NCI-H1105 (cell line): ENCODE results near the gene MVP.
"Not testable (repeated sequence)": the region's sequence is repeated elsewhere in the genome, so short reads cannot be mapped to it uniquely, and the experiment has no call there.

Source experiments
- DNase-seq: peaks from one replicate; lab custom pipeline; 2025; lab: John Stamatoyannopoulos, UW

Gene MVP

DNA sequence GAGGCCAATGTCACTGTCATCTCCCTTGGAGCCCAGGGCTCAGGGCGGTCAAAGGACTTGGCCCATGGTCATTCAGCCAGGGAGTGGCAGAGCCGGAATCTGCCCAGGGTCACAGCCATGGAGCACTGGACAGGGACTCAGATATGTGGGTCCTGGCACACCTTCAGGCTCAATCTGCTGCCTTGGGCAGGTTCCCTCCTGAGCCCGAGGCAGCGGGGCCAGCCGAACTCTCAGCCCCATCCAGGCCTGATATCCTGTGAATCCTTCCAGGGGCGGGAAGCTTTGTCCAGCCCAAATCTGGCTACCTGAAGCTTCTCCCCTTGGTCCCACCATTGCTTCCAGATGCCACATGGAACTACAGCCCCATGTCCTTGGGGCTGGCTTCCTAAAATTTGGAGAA is 54.9 kb downstream of the MVP start:
- DNase-seq, result no peak

DNA sequence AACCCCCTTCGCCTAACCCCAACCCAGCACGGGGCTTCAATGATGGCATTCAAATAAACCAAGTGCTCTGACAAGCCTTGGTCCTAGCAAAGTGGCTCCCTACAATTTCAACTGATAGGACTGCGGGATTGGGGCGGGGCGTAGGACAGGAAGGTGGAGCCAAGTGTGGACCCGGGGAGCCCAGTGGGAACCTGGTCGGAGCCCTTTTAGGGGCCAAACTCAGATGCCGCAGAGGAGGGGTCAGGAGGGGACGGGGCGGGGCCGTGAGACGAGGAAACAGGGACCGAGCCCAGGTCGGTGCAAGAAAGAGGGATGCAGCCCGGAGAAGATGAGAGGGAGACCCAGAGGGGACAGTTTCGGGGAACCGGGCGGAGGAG is 55.9 kb downstream of the MVP start:
- no peak for DNase-seq

DNA sequence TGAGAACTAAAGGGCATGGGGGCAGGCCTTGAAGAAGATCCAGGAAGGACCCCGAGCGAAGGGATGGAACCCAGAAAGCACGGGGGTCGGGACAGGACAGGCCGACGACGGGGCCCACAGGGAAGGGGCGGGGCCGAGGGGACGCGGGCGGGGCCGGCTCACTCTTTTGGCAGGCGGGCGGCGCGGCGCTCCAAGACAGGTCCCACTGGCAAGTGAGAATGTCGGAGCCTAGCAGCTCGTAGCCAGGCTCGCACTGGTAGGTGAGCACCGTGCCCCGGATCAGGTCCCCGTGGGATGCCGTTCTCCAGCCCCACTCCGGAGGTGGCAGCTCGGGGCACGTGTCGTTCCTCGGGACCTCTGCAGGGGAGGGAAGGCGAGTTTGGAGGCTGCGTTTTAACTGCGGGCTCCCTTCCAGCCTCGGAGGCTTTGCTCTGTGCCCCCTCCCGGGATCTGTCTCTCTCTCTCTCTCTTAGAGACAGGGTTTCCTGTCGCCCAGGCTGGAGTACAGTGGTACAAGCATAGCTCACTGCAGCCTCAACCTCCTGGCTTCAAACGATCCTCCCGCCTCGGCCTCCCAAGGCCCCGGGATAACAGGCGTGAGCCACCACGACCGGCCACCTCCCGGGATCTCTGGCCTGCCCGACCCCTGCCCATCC is 56.5 kb downstream of the MVP start:
- no peak for DNase-seq

DNA sequence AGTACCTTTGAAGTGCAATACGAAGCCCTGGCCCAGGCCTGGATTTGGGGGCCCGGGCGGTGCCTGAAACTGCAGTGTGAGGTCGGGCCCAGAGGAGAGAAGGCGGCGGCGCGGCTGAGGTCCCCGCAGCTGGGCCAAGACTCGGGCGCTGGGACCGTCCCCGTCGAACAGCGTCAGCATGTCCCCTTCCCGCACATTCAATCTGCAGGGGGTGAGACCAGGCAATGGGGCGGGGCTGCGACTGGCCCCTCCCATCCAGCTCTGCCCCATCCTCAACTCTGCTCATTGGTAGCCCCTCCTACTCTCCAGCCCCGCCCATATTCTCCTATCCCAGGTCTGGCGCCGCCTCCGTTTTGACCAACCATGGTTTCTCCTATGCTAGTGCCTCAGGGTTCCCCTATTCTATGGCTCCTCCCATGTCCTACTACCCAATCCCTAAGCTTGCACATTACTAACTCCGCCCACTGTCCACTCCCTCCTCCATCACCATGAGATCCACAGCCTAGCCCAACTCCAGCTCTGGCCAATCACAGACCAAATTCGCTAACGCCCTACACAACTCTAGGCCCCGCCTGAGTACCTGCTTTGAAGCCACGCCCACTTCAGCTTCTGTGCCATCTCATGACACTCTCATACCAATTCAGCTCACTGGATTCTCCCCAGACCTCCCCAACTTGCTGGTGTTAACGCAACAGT is 57.2 kb downstream of the MVP start:
- no peak for DNase-seq

DNA sequence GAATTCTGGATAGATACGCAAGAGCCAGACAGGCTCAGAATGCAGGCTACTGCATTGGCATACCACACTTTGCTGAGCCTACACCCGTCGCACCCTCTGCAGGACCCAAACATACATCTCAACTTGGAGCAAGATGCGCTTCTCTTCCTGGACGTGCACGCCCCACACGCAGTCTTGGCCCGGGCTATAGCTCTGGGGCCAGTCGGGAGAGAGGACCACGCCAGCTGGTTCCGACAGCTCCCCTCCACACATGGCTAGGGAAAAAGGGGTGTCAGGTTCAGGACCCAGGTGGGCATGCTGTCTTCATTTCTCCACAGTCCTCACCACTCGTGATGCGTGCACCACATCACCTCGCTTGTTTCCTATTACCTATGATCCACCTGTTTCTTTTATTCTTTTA is 57.9 kb downstream of the MVP start:
- no peak for DNase-seq

GRCh38 chr16:29881050-29881449 is 60.8 kb downstream of the MVP start:
- no peak for DNase-seq

DNA sequence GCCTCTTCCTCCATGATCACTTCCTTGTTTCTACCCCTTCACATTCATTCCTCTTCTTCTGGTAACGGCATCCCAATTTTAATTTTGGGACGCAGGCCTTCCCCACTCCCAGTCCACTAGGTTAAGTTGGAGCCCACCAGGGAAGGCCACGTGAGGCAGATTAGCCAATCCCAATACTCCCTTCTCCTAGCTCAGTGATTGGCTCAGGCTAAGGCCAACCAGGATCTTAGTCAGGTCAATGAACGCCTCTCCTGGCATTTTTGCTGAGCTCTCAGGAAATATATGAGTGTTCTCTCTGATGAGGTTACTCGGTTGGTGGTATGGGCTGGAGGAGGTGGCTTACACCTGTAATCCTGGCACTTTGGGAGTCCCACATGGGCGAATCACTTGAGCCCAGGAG is 63.7 kb downstream of the MVP start:
- DNase-seq, result no peak

- DNase-seq, result not testable (repeated sequence)
These were observed 69.1 kb downstream of the MVP start for GRCh38 chr16:29889372-29889771.

- DNase-seq, result no peak
These were observed 71.5 kb downstream of the MVP start for GRCh38 chr16:29891525-29892457.

DNA sequence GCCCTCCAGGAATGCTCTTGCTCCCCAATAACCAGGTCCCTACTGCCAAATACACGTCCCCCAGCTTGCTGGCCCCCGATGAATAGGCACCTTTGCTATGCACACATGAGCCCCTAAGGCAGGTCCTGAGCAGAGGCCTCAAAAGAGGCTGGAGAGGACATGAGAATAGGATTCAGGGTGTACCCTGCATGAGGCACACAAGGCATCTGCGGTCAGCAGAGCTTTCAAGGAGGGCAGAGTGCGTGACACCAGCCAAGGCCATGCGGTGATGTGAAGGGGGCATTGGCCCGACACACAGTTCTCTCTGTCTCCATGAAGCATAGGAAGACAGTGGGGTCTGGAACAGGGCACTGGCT is 72.2 kb downstream of the MVP start:
- no peak for DNase-seq

DNA sequence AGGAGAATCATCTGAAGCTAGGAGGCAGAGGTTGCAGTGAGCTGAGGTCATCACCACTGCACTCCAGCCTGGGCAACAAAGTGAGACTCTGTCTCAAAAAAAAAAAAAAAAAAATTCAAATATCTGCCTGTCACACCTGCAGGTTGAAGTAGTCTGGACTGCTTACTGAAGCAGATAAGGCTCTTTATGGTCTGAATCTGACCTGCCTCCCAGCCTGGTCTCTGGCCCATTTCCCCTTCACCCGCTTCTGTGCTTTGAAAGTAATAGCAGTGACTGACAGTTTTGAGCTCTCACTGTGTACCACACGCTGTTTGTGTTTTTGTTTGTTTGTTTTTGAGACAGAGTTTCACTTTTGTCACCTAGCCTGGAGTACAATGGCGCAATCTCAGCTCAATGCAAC is 73.3 kb downstream of the MVP start:
- no peak for DNase-seq

- DNase-seq, result no peak
These were observed 74.1 kb downstream of the MVP start for GRCh38 chr16:29894352-29894751.

- DNase-seq, result no peak
These were observed 76.6 kb downstream of the MVP start for GRCh38 chr16:29896841-29897240.

DNA sequence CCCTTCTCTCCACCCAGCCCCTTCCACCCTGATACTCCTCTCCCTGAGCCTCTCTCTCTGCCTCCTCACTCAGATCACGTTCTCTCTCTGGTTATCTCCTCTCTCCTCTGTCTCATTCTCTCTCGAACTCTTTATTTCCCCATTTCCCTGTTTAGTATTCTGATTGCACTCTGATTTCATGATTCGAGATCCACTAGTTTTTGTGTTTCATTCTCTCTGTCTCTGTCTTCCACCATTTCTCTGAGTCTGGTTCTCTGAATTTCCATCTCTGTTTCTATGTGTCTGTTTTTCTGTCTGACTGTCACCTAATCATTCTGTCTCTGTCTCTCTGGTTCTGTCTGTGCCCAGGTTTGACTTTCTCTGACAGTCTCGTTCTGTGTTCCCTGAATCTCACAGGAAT is 77.1 kb downstream of the MVP start:
- DNase-seq, result no peak
